ENCODE results near the gene EXD1.

EXD1 gene

DNA sequence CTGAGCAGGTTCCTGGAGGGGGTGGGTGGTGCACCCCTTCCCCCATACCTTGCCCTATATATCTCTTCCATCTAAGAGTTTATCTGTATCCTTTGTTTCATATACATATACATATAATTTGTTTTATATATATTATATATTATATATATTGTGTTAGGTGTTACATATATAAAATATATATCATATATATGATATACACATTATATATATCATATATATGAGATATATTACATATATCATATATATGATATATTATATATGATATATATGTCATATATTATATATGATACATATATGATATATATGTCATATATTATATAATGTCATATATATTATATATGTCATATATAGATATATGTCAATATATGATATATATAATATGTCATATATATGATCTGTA, 31.1 kb downstream of the EXD1 start:
- H3K4me3 ChIP-seq (ENCODE audit: low read depth, low read length): no peak overlapping the region
- no peak for DNase-seq (ENCODE audit: low read depth)
- no peak for TF ChIP-seq CTCF (IDR thresholded peaks at IDR 0.05; ENCODE audit: control insufficient read depth, extremely low read depth, insufficient read depth)

GRCh38 chr15:41194444-41194843, 36.1 kb downstream of the EXD1 start:
- no peak overlapping the region for H3K4me3 ChIP-seq (ENCODE audit: low read depth, low read length)
- no peak for TF ChIP-seq CTCF (IDR thresholded peaks at IDR 0.05; ENCODE audit: control insufficient read depth, extremely low read depth, insufficient read depth)
- DNase-seq (ENCODE audit: low read depth): no peak

DNA sequence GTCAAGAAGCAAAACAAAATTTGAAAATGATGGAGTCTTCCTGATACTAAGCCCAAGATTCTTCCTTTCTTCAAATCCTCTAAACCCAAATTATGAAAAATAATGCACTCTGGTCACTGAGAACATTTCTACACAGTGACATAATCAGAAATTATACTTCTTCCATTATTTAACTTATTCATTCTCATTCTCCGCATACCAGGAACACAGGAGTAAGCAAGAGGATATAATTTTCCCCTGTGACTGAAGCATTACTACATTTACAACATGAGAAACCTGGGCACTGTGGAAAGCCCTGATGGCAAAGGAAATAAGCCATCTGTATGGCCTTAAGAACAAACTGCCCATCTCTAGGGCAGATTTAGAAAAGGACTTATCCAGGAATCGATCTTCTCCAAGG, 47.0 kb downstream of the EXD1 start:
- DNase-seq (ENCODE audit: low read depth): no peak
- H3K4me3 ChIP-seq (ENCODE audit: low read depth, low read length): no peak overlapping the region
- TF ChIP-seq CTCF (IDR thresholded peaks at IDR 0.05; ENCODE audit: control insufficient read depth, extremely low read depth, insufficient read depth): no peak

- DNase-seq (ENCODE audit: low read depth): no peak
- no peak for TF ChIP-seq CTCF (IDR thresholded peaks at IDR 0.05; ENCODE audit: control insufficient read depth, extremely low read depth, insufficient read depth)
- no peak overlapping the region for H3K4me3 ChIP-seq (ENCODE audit: low read depth, low read length)
These were observed 48.3 kb downstream of the EXD1 start for GRCh38 chr15:41182266-41182665.

- no peak overlapping the region for H3K4me3 ChIP-seq (ENCODE audit: low read depth, low read length)
- no peak for TF ChIP-seq CTCF (IDR thresholded peaks at IDR 0.05; ENCODE audit: control insufficient read depth, extremely low read depth, insufficient read depth)
- DNase-seq (ENCODE audit: low read depth): no peak
These were observed 50.3 kb downstream of the EXD1 start for GRCh38 chr15:41180206-41180789.

- TF ChIP-seq CTCF (IDR thresholded peaks at IDR 0.05; ENCODE audit: control insufficient read depth, extremely low read depth, insufficient read depth): no peak
- DNase-seq (ENCODE audit: low read depth): no peak
- H3K4me3 ChIP-seq (ENCODE audit: low read depth, low read length): no peak overlapping the region
These were observed 60.8 kb downstream of the EXD1 start for GRCh38 chr15:41169781-41170180.

GRCh38 chr15:41169086-41169485, 61.5 kb downstream of the EXD1 start:
- H3K4me3 ChIP-seq (ENCODE audit: low read depth, low read length): no peak overlapping the region
- DNase-seq (ENCODE audit: low read depth): no peak
- TF ChIP-seq CTCF (IDR thresholded peaks at IDR 0.05; ENCODE audit: control insufficient read depth, extremely low read depth, insufficient read depth): no peak

Measured in LNCaP clone FGC (cell line).